Tibial nerve (tissue), 4 donors: ENCODE data around the gene CMTM8. TPM values are rescaled to one million over a fixed set of nuclear protein-coding genes. Genes with fewer than 3 reads are reported as not detected.

Experiments
- DNase-seq, 2 donors: peaks; one replicate each; pipeline ENCODE4 v3.0.0-alpha.2; 2019; ENCODE audit warnings: low spot score in 2 of 2
- H3K27ac ChIP-seq, 4 donors: fragments of 200-600 bp; sonication (generic) in 3 of 4; one replicate each; pipeline ENCODE4 v1.5.1; 2017 to 2019; ENCODE audit warnings: mild to moderate bottlenecking in 1 of 4
- H3K27me3 ChIP-seq, 2 donors: fragments of 200-600 bp; sonication (generic) in 1 of 2; one replicate each; pipeline versions ENCODE4 v1.5.1 to v1.6.0; 2017 to 2019
- H3K36me3 ChIP-seq, 3 donors: fragments of 200-600 bp; sonication (generic); one replicate each; pipeline ENCODE4 v1.5.1; 2018 to 2019
- H3K4me1 ChIP-seq, 4 donors: fragments of 200-600 bp; sonication (generic) in 3 of 4; one replicate each; pipeline ENCODE4 v1.5.1; 2017 to 2019
- H3K4me3 ChIP-seq, 4 donors: fragments of 200-600 bp; sonication (generic) in 3 of 4; one replicate each; pipeline ENCODE4 v1.5.1; 2017 to 2019; ENCODE audit warnings: mild to moderate bottlenecking in 1 of 4, moderate library complexity in 1 of 4
- H3K9me3 ChIP-seq, 4 donors: fragments of 200-600 bp; sonication (generic) in 3 of 4; one replicate each; pipeline ENCODE4 v1.5.1; 2017 to 2019
- CTCF ChIP-seq, 5 experiments: fragments of 200-600 bp in 3 of 5; fragments of 450-650 bp in 2 of 5; sonication (generic) in 3 of 5; IDR thresholded peaks; one replicate each; pipeline ENCODE4 v1.5.1; 2016 to 2019; ENCODE audit warnings: antibody characterized with exemption in 5 of 5, mild to moderate bottlenecking in 3 of 5, moderate library complexity in 2 of 5
- EP300 ChIP-seq, 2 donors: sonication (generic); formaldehyde crosslinking; IDR thresholded peaks; one replicate each; pipeline ENCODE4 v1.6.1; 2017; ENCODE audit warnings: antibody characterized with exemption in 2 of 2, mild to moderate bottlenecking in 1 of 2
- POLR2A ChIP-seq, 2 donors: fragments of 450-650 bp; IDR thresholded peaks; one replicate each; pipeline ENCODE4 v1.6.1; 2017; ENCODE audit warnings: antibody characterized with exemption in 2 of 2, mild to moderate bottlenecking in 2 of 2, moderate library complexity in 2 of 2
- WGBS, 2 donors: methylation state at CpG; one replicate each; pipeline ENCODE4 v1.1.5; 2018; 5-methylcytosine and 5-hydroxymethylcytosine counted together
- total RNA-seq, 4 donors: library from RNA; depleted of rRNA; stranded (reverse); fragments of >200 nt; gene quantifications; one replicate each; pipeline ENCODE4 v1.1.0, GENCODE V29; 2016

Gene CMTM8
- total RNA-seq, 4 donors from 2014 or later: 2.9 to 8.4 (median 7.3) TPM

GRCh38 chr3:32249184-32249782 lies 10.8 kb downstream of the CMTM8 start:
- Histone ChIP-seq H3K9me3 (peaks cover 0 to 6% (median 2%) of the 10 kb centered on the region in 4 donors), H3K4me3 (no peak overlapping the region), H3K4me1 (no peaks in the 10 kb centered on the region), H3K36me3 (no peaks in the 10 kb centered on the region), H3K27me3 (no peaks in the 10 kb centered on the region), H3K27ac (no peak overlapping the region)
- TF ChIP-seq POLR2A (IDR thresholded peaks at IDR 0.05) (no peak), CTCF (IDR thresholded peaks at IDR 0.05) (no peak), EP300 (IDR thresholded peaks at IDR 0.05) (no peak)
- WGBS, 2 donors: 82 to 84% methylated on average over 4 of the region's 4 CpGs
- no peak for DNase-seq

GRCh38 chr3:32254268-32254667 lies 15.8 kb downstream of the CMTM8 start:
- no peaks in the 10 kb centered on the region for H3K27me3 ChIP-seq
- H3K27ac ChIP-seq: no peak overlapping the region
- no peak for DNase-seq
- H3K4me3 ChIP-seq: no peak overlapping the region
- WGBS, 2 donors: 95 to 96% methylated on average over 1 of the region's 1 CpG
- H3K4me1 ChIP-seq: no peaks in the 10 kb centered on the region
- H3K36me3 ChIP-seq: no peaks in the 10 kb centered on the region
- TF ChIP-seq POLR2A (IDR thresholded peaks at IDR 0.05) (no peak), CTCF (IDR thresholded peaks at IDR 0.05) (no peak), EP300 (IDR thresholded peaks at IDR 0.05) (no peak)
- peaks cover 0 to 14% (median 5%) of the 10 kb centered on the region in 4 donors for H3K9me3 ChIP-seq

GRCh38 chr3:32255345-32255744 lies 16.9 kb downstream of the CMTM8 start:
- WGBS, 2 donors: 86 to 90% methylated on average over 2 of the region's 2 CpGs
- DNase-seq: no peak
- no peak overlapping the region for H3K4me3 ChIP-seq
- no peaks in the 10 kb centered on the region for H3K27me3 ChIP-seq
- no peaks in the 10 kb centered on the region for H3K4me1 ChIP-seq
- TF ChIP-seq EP300 (IDR thresholded peaks at IDR 0.05) (no peak), CTCF (IDR thresholded peaks at IDR 0.05) (no peak), POLR2A (IDR thresholded peaks at IDR 0.05) (no peak)
- H3K9me3 ChIP-seq: peaks cover 0 to 14% (median 5%) of the 10 kb centered on the region in 4 donors
- no peaks in the 10 kb centered on the region for H3K36me3 ChIP-seq
- H3K27ac ChIP-seq: no peak overlapping the region

GRCh38 chr3:32256206-32256605 lies 17.7 kb downstream of the CMTM8 start:
- H3K9me3 ChIP-seq: peaks cover 0 to 14% (median 5%) of the 10 kb centered on the region in 4 donors
- WGBS, 2 donors: 89 to 93% methylated on average over 3 of the region's 3 CpGs
- H3K4me3 ChIP-seq: no peak overlapping the region
- H3K27ac ChIP-seq: no peak overlapping the region
- no peaks in the 10 kb centered on the region for H3K36me3 ChIP-seq
- DNase-seq: no peak
- H3K27me3 ChIP-seq: no peaks in the 10 kb centered on the region
- H3K4me1 ChIP-seq: no peaks in the 10 kb centered on the region
- no peak for TF ChIP-seq EP300 (IDR thresholded peaks at IDR 0.05)
- TF ChIP-seq CTCF (IDR thresholded peaks at IDR 0.05): no peak
- TF ChIP-seq POLR2A (IDR thresholded peaks at IDR 0.05): no peak

- Histone ChIP-seq H3K4me3 (no peak overlapping the region), H3K27me3 (no peaks in the 10 kb centered on the region), H3K36me3 (no peaks in the 10 kb centered on the region), H3K27ac (no peak overlapping the region), H3K4me1 (no peaks in the 10 kb centered on the region), H3K9me3 (peaks cover 0 to 14% (median 5%) of the 10 kb centered on the region in 4 donors)
- 79 to 88% methylated on average over 3 of the region's 3 CpGs for WGBS, 2 donors
- DNase-seq: no peak
- TF ChIP-seq CTCF (IDR thresholded peaks at IDR 0.05) (no peak), EP300 (IDR thresholded peaks at IDR 0.05) (no peak), POLR2A (IDR thresholded peaks at IDR 0.05) (no peak)
These were observed 18.6 kb downstream of the CMTM8 start for GRCh38 chr3:32257042-32257441.
